ENCODE measurements around the gene BEX4. TPM values are rescaled to one million over a fixed set of nuclear protein-coding genes. Genes with fewer than 3 reads are reported as not detected.

Gene BEX4
- total and polyA plus RNA-seq, 2 donors (not counting 1 experiment from before 2014, with no cell fraction given) = 11.1 to 12.4 TPM

DNA sequence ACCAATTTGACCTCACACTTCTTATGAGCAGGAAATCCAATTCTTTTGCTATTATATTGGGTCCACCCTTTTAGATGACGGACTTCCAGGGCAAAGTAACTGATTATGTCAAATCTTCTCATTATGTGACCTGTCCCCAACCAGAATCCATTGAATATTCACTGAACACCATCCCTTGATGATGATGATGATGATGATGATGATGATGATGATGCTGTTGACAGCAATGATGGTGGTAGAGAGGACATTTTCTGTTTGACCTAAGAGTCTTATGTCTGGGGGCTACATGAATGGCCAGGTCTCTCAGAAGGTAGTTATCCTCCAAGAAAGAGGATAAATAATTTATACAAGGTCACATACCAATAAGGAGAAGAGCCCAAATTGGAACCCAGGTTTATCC lies 34.9 kb downstream of the BEX4 start:
- H3K79me2 ChIP-seq (ENCODE audit: control insufficient read depth, insufficient read depth, low read length) = peaks cover 8% of the 10 kb centered on the region
- H3K4me1 ChIP-seq (ENCODE audit: control insufficient read depth, extremely low read depth, insufficient read depth, low read length) = no peaks in the 10 kb centered on the region
- no peaks in the 10 kb centered on the region for H3K36me3 ChIP-seq (ENCODE audit: control insufficient read depth, insufficient read depth, low read length)
- no peak for DNase-seq (ENCODE audit: low read depth in 2 of 2)
- no peak overlapping the region for H3K4me2 ChIP-seq (ENCODE audit: extremely low read depth, insufficient read depth, low read length)
- no peak overlapping the region for H3K4me3 ChIP-seq (replicated peaks in 1 of 4; ENCODE audit: control extremely low read depth in 1 of 4, insufficient read depth in 1 of 4, low read depth in 3 of 4, low read length in 4 of 4)
- no peak overlapping the region for H3K27ac ChIP-seq (ENCODE audit: insufficient read depth, low read length)
- H3K27me3 ChIP-seq (ENCODE audit: control insufficient read depth, insufficient read depth, low read length) = no peaks in the 10 kb centered on the region
- no peak overlapping the region for H2AFZ ChIP-seq (ENCODE audit: low read length)
- H3K9ac ChIP-seq (ENCODE audit: insufficient read depth, low read length) = no peak overlapping the region
- no peaks in the 10 kb centered on the region for H4K20me1 ChIP-seq (ENCODE audit: control insufficient read depth, extremely low read depth, insufficient read depth, low read length)
- H3K9me3 ChIP-seq (ENCODE audit: control insufficient read depth, insufficient read depth, low read depth, low read length) = no peaks in the 10 kb centered on the region
- TF ChIP-seq, protein P1, sequence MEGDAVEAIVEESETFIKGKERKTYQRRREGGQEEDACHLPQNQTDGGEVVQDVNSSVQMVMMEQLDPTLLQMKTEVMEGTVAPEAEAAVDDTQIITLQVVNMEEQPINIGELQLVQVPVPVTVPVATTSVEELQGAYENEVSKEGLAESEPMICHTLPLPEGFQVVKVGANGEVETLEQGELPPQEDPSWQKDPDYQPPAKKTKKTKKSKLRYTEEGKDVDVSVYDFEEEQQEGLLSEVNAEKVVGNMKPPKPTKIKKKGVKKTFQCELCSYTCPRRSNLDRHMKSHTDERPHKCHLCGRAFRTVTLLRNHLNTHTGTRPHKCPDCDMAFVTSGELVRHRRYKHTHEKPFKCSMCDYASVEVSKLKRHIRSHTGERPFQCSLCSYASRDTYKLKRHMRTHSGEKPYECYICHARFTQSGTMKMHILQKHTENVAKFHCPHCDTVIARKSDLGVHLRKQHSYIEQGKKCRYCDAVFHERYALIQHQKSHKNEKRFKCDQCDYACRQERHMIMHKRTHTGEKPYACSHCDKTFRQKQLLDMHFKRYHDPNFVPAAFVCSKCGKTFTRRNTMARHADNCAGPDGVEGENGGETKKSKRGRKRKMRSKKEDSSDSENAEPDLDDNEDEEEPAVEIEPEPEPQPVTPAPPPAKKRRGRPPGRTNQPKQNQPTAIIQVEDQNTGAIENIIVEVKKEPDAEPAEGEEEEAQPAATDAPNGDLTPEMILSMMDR (conservative IDR thresholded peaks at IDR 0.05 in 1 of 2, IDR thresholded peaks at IDR 0.05 in 1 of 2; ENCODE audit: low read depth in 1 of 2, low read length in 2 of 2) = no peak
- no peak for TF ChIP-seq EZH2 (IDR thresholded peaks at IDR 0.05; ENCODE audit: low read length, missing control alignments)

- no peaks in the 10 kb centered on the region for H3K9me3 ChIP-seq (ENCODE audit: control insufficient read depth, insufficient read depth, low read depth, low read length)
- H3K27me3 ChIP-seq (ENCODE audit: control insufficient read depth, insufficient read depth, low read length) = no peaks in the 10 kb centered on the region
- no peaks in the 10 kb centered on the region for H4K20me1 ChIP-seq (ENCODE audit: control insufficient read depth, extremely low read depth, insufficient read depth, low read length)
- TF ChIP-seq, protein P1 (conservative IDR thresholded peaks at IDR 0.05 in 1 of 2, IDR thresholded peaks at IDR 0.05 in 1 of 2; ENCODE audit: low read depth in 1 of 2, low read length in 2 of 2) = no peak
- TF ChIP-seq EZH2 (IDR thresholded peaks at IDR 0.05; ENCODE audit: low read length, missing control alignments) = no peak
- no peaks in the 10 kb centered on the region for H3K36me3 ChIP-seq (ENCODE audit: control insufficient read depth, insufficient read depth, low read length)
- no peak overlapping the region for H3K4me2 ChIP-seq (ENCODE audit: extremely low read depth, insufficient read depth, low read length)
- H2AFZ ChIP-seq (ENCODE audit: low read length) = no peak overlapping the region
- H3K4me1 ChIP-seq (ENCODE audit: control insufficient read depth, extremely low read depth, insufficient read depth, low read length) = no peaks in the 10 kb centered on the region
- no peak overlapping the region for H3K4me3 ChIP-seq (replicated peaks in 1 of 4; ENCODE audit: control extremely low read depth in 1 of 4, insufficient read depth in 1 of 4, low read depth in 3 of 4, low read length in 4 of 4)
- no peak overlapping the region for H3K9ac ChIP-seq (ENCODE audit: insufficient read depth, low read length)
- no peak overlapping the region for H3K27ac ChIP-seq (ENCODE audit: insufficient read depth, low read length)
- H3K79me2 ChIP-seq (ENCODE audit: control insufficient read depth, insufficient read depth, low read length) = peaks cover 8% of the 10 kb centered on the region
- no peak for DNase-seq (ENCODE audit: low read depth in 2 of 2)
Measured at GRCh38 chrX:103250977-103251376, 36.1 kb downstream of the BEX4 start.

DNA sequence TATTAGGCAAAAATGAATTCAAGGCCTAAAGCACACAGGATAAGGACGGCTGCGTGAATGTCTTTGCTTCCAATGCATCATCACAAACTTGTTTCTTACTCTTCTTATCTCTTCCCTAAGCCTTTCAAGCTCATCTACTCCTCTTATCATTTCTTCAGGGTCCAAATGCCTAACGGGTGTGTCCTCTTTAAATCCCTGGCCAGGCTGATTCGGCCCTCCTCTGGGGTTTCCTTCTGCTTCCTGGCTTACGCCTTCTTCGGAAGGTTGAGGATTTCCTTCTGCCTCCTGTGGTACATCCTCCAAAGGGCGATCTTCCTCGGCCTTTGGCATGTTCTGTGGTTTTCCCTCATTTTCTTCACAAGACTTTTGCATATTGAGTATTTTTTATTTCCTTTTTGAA lies 38.7 kb downstream of the BEX4 start:
- H2AFZ ChIP-seq (ENCODE audit: low read length) = no peak overlapping the region
- peak overlapping the region; percentile 77 for H3K4me2 ChIP-seq (ENCODE audit: extremely low read depth, insufficient read depth, low read length)
- H3K9ac ChIP-seq (ENCODE audit: insufficient read depth, low read length) = no peak overlapping the region
- H3K4me1 ChIP-seq (ENCODE audit: control insufficient read depth, extremely low read depth, insufficient read depth, low read length) = no peaks in the 10 kb centered on the region
- peak overlapping the region; percentile 65 for H3K27ac ChIP-seq (ENCODE audit: insufficient read depth, low read length)
- H3K79me2 ChIP-seq (ENCODE audit: control insufficient read depth, insufficient read depth, low read length) = peaks cover 8% of the 10 kb centered on the region
- peak overlapping the region; percentile 52 to 94 (median 69) for H3K4me3 ChIP-seq (replicated peaks in 1 of 4; ENCODE audit: control extremely low read depth in 1 of 4, insufficient read depth in 1 of 4, low read depth in 3 of 4, low read length in 4 of 4)
- TF ChIP-seq, protein P1 (conservative IDR thresholded peaks at IDR 0.05 in 1 of 2, IDR thresholded peaks at IDR 0.05 in 1 of 2; ENCODE audit: low read depth in 1 of 2, low read length in 2 of 2) = no peak
- H3K36me3 ChIP-seq (ENCODE audit: control insufficient read depth, insufficient read depth, low read length) = no peaks in the 10 kb centered on the region
- DNase-seq (ENCODE audit: low read depth in 2 of 2) = peak; percentile 4 to 11
- H3K9me3 ChIP-seq (ENCODE audit: control insufficient read depth, insufficient read depth, low read depth, low read length) = no peaks in the 10 kb centered on the region
- no peaks in the 10 kb centered on the region for H4K20me1 ChIP-seq (ENCODE audit: control insufficient read depth, extremely low read depth, insufficient read depth, low read length)
- H3K27me3 ChIP-seq (ENCODE audit: control insufficient read depth, insufficient read depth, low read length) = no peaks in the 10 kb centered on the region
